ENCODE measurements around the gene BUB3.

DNA sequence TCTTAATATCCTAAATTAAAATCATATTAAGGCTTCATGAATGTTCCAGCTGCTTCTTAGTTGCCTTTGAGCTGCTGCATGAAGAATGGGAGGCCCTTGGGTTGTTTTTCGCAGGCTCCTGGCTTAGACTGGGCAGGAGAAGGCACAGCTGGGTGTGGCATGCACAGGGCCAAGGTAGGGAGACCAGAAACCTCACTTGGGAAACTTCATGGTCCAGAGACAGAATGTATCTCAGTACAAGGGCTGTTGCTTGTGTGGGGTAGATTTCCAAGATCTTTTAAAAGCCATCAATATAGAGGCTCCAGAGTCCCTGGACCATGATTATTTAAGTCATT lies 49.9 kb downstream of the BUB3 start:
- TF ChIP-seq, protein P1, sequence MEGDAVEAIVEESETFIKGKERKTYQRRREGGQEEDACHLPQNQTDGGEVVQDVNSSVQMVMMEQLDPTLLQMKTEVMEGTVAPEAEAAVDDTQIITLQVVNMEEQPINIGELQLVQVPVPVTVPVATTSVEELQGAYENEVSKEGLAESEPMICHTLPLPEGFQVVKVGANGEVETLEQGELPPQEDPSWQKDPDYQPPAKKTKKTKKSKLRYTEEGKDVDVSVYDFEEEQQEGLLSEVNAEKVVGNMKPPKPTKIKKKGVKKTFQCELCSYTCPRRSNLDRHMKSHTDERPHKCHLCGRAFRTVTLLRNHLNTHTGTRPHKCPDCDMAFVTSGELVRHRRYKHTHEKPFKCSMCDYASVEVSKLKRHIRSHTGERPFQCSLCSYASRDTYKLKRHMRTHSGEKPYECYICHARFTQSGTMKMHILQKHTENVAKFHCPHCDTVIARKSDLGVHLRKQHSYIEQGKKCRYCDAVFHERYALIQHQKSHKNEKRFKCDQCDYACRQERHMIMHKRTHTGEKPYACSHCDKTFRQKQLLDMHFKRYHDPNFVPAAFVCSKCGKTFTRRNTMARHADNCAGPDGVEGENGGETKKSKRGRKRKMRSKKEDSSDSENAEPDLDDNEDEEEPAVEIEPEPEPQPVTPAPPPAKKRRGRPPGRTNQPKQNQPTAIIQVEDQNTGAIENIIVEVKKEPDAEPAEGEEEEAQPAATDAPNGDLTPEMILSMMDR (IDR thresholded peaks at IDR 0.05; ENCODE audit: borderline replicate concordance, extremely low read depth, low read length, poor library complexity, severe bottlenecking), result no peak
- TF ChIP-seq EZH2 (IDR thresholded peaks at IDR 0.05; ENCODE audit: borderline replicate concordance, low read depth, low read length, severe bottlenecking), result no peak
